ENCODE measurements around the gene MYOZ3. TPM values are rescaled to one million over a fixed set of nuclear protein-coding genes. Genes with fewer than 3 reads are reported as not detected.
A peak's percentile ranks its signal among the peaks of the same experiment; 100 is the strongest.

MYOZ3 gene
- total RNA-seq, 4 donors from 2014 or later, result 4.8 to 12.6 (median 11.3) TPM

DNA sequence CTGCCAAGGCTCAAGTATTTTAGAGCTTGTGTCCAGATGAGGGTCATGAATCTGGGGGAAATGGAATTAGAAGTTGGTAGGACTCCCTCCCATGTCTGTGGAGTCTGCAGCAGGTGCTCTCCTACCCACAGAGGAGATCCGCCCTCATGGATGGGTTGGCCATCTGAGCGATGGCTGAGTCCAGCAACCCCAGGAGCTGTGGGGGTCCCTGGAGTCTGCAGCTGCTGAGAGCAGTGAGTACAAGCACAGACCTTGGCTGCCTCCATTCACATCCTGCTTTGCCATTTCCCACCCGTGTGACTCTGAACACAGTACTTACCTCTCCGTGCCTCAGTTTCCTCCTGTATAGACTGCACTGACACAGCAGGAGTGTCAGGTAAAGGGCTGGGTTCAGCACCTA lies 46.4 kb upstream of the MYOZ3 start:
- DNase-seq, result no peak
- H3K4me3 ChIP-seq, result no peak overlapping the region
- in situ Hi-C loops (cut with MboI; ENCODE audit: low sequenced_read_pairs in 4 of 4), result no loop called here

DNA sequence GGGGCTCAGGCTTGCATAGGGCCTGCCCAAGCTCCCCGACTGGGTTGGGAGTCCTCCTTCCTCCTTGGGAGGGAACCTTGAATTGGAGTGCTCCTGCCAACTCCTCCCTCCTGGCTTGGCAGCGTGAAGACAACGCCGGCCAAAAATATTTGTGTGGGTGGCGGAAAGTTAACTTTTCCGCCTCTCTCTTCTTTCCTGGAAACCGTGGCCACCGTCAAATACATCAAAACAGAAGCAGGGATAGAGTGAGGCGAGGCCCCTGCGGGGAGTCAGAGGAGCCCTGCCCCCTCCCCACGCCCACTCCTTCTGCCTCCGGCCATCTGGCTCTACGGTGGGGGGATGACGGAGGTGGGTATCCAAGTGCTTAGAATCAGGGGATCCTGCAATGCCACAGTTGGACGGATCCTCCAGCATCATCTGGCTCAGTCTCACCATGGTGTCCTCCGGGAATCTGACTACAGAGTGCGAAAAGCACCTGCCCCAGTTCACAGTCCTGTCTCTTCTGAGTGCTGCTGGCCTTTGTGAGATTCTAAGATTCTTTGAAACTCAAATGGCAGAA lies 45.8 kb upstream of the MYOZ3 start:
- H3K4me1 ChIP-seq, result peaks cover 94 to 96% of the 10 kb centered on the region in 2 donors
- no peaks in the 10 kb centered on the region for H3K36me3 ChIP-seq
- DNase-seq (no peak), ATAC-seq (no peak)
- intact Hi-C loops (cut with DNase I; ENCODE audit: low total_unique reads), result no loop called here
- H3K4me3 ChIP-seq, result no peak overlapping the region
- no peaks in the 10 kb centered on the region for H3K9me3 ChIP-seq
- H3K27me3 ChIP-seq, result no peaks in the 10 kb centered on the region
- H3K27ac ChIP-seq, result peak overlapping the region; percentile 94 to 98 (median 97)
- TF ChIP-seq POLR2A (IDR thresholded peaks at IDR 0.05) (no peak), CTCF (IDR thresholded peaks at IDR 0.05 in 4 of 5, conservative IDR thresholded peaks at IDR 0.05 in 1 of 5) (no peak)
- in situ Hi-C loops (cut with MboI; ENCODE audit: low sequenced_read_pairs in 4 of 4), result no loop called here

More for the DNA sequence above, 46.4 kb upstream of the MYOZ3 start:
- Histone ChIP-seq H3K4me1 (peaks cover 97 to 98% of the 10 kb centered on the region in 2 donors), H3K27ac (peak overlapping the region; percentile 94 to 98 (median 97)), H3K36me3 (no peaks in the 10 kb centered on the region), H3K9me3 (no peaks in the 10 kb centered on the region), H3K27me3 (no peaks in the 10 kb centered on the region)
- no peak for TF ChIP-seq CTCF (IDR thresholded peaks at IDR 0.05 in 4 of 5, conservative IDR thresholded peaks at IDR 0.05 in 1 of 5)
- TF ChIP-seq POLR2A (IDR thresholded peaks at IDR 0.05), result no peak
- no peak for ATAC-seq
- intact Hi-C loops (cut with DNase I; ENCODE audit: low total_unique reads), result loop anchor here (5.0 kb wide), 1 partner anchor 43 kb away; no protein-coding TSS in a partner anchor

DNA sequence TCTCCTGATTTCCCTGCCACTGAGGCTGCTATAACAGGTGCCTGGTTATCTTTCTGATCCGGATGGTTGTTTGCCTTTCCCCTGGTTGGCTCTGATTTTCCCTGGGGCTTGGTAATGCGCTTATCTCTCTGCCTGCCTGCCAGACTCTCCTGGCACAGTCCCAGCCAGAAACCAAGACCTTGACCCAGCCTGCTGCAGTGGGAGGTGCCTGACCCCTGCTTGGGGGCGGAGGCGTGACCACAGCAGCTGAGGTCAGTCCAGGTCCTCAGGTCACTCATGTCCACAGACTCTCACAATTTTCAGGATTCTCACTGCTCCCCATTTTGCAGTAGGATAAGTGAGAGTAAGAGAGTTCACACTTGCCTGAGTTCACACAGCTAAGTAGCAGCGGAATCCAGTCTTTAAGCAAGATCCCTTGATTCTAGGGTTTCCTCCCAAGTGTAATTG lies 45.0 kb upstream of the MYOZ3 start:
- no peak for TF ChIP-seq POLR2A (IDR thresholded peaks at IDR 0.05)
- TF ChIP-seq CTCF (IDR thresholded peaks at IDR 0.05 in 4 of 5, conservative IDR thresholded peaks at IDR 0.05 in 1 of 5), result no peak
- DNase-seq, result no peak
- Histone ChIP-seq H3K27ac (peak overlapping the region; percentile 94 to 98 (median 97)), H3K36me3 (no peaks in the 10 kb centered on the region), H3K27me3 (no peaks in the 10 kb centered on the region), H3K9me3 (no peaks in the 10 kb centered on the region), H3K4me3 (no peak overlapping the region), H3K4me1 (peaks cover 86 to 89% of the 10 kb centered on the region in 2 donors)
- in situ Hi-C loops (cut with MboI; ENCODE audit: low sequenced_read_pairs in 4 of 4) (no loop called here), intact Hi-C loops (cut with DNase I; ENCODE audit: low total_unique reads) (no loop called here)
- ATAC-seq, result no peak

- H3K4me1 ChIP-seq, result peaks cover 81 to 85% of the 10 kb centered on the region in 2 donors
- no peaks in the 10 kb centered on the region for H3K9me3 ChIP-seq
- H3K36me3 ChIP-seq, result no peaks in the 10 kb centered on the region
- H3K4me3 ChIP-seq, result no peak overlapping the region
- H3K27me3 ChIP-seq, result no peaks in the 10 kb centered on the region
- TF ChIP-seq CTCF (IDR thresholded peaks at IDR 0.05 in 4 of 5, conservative IDR thresholded peaks at IDR 0.05 in 1 of 5) (no peak), POLR2A (IDR thresholded peaks at IDR 0.05) (no peak)
- intact Hi-C loops (cut with DNase I; ENCODE audit: low total_unique reads), result no loop called here
- in situ Hi-C loops (cut with MboI; ENCODE audit: low sequenced_read_pairs in 4 of 4), result no loop called here
- H3K27ac ChIP-seq, result peak overlapping the region; percentile 94 to 98 (median 97)
- ATAC-seq, result no peak
- DNase-seq, result no peak
These were observed 44.5 kb upstream of the MYOZ3 start for GRCh38 chr5:150616506-150616905.

- peaks cover 65 to 69% of the 10 kb centered on the region in 2 donors for H3K4me1 ChIP-seq
- intact Hi-C loops (cut with DNase I; ENCODE audit: low total_unique reads), result no loop called here
These were observed 42.9 kb upstream of the MYOZ3 start for GRCh38 chr5:150618163-150618562.

More at GRCh38 chr5:150618163-150618562, 42.9 kb upstream of the MYOZ3 start:
- Histone ChIP-seq H3K9me3 (no peaks in the 10 kb centered on the region), H3K4me3 (no peak overlapping the region), H3K27ac (peak overlapping the region; percentile 94 to 98 (median 97)), H3K27me3 (no peaks in the 10 kb centered on the region), H3K36me3 (no peaks in the 10 kb centered on the region)
- TF ChIP-seq CTCF (IDR thresholded peaks at IDR 0.05 in 4 of 5, conservative IDR thresholded peaks at IDR 0.05 in 1 of 5) (no peak), POLR2A (IDR thresholded peaks at IDR 0.05) (no peak)
- no peak for ATAC-seq
- DNase-seq, result no peak
- in situ Hi-C loops (cut with MboI; ENCODE audit: low sequenced_read_pairs in 4 of 4), result no loop called here
